ENCODE data around the gene KRT82.

The KRT82 gene

DNA sequence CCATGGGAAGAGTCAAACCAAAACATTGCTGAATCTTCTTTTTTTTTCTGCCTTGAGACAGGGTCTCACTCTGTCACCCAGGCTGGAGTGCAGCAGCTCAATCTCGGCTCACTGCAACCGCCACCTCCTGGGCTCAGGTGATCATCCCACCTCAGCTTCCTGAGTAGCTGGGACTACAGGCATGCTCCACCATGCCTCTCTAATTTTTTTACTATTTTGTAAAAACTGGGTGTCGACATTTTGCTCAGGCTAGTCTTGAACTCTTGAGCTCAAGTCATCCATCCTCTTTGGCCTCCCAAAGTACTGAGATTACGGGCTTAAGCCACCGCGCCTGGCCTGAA is 29.5 kb upstream of the KRT82 start:
- no peak for DNase-seq (ENCODE audit: low read depth)

DNA sequence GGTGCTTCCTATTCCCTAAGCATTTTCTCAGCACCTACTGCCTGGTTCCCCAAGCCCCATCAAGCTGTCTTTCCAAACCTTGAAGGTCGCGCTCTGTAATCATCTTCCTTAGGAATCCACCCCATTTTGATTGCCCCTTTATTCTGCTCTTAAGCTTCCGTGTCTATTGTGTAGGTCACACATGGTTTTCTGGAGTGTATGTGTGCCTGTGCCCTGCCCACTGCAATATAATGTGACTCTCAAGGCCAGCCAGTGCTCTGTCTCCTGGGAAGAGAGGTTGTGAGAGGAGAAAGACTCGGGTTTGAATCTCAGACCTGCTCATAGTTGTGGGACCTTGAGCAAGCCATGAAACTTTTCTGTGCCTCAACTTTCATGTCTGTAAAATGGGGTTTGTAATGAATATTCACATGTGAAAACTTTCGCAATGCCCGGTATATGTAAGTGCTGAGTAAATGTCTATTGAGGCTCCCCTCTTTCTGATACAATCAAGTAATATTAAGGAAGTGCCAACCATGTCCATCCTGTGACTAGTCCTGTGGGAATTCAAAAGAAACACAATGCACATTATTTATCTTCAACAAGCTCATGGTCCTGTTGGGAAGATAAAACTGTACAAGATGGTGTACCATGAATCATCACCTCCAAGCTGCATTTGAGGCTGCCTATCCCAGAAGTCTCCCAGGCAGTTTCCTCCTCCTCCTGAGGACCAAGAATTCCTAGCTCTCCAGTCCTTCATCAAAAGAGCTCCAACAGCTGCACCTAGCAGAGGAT is 28.8 kb upstream of the KRT82 start:
- no peak for DNase-seq (ENCODE audit: low read depth)

DNA sequence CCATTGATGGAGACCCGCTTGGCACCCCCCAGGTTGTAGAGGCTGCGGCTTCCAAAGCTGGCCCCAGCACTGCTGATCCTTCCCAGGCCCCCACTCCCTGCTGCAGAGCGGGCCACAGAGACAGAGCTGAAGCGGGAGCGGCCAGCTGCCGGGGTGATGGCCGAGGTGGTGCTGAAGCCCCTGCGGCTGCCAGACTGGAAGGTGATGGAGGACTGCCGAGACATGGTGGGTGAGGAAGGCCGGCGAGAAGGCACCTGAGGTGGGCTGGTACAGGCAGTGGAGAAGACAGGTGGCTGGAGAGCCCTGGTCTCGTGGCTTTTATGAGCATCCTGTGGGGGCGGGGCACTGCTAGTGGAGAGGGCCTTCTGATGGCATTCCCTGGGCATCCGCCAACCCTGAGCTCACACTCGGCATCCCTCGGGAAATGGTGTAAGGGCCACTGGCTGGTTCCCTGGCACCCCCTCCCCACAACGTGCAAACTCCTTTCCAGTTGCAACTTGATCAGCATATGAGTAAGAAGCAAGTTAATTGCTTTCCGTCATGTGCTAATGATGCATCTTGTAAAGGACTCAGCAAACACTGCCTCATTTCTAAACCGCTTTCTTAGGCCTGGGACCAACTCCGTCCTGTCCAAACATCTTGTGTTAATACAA is 28.1 kb upstream of the KRT82 start, which contains the start of gene KRT75:
KRT75 (minus strand) TSS at position 291 of the 653 bp plus-strand sequence; CDS start at position 224, 67 bp downstream.
- DNase-seq (ENCODE audit: low read depth) = no peak

DNA sequence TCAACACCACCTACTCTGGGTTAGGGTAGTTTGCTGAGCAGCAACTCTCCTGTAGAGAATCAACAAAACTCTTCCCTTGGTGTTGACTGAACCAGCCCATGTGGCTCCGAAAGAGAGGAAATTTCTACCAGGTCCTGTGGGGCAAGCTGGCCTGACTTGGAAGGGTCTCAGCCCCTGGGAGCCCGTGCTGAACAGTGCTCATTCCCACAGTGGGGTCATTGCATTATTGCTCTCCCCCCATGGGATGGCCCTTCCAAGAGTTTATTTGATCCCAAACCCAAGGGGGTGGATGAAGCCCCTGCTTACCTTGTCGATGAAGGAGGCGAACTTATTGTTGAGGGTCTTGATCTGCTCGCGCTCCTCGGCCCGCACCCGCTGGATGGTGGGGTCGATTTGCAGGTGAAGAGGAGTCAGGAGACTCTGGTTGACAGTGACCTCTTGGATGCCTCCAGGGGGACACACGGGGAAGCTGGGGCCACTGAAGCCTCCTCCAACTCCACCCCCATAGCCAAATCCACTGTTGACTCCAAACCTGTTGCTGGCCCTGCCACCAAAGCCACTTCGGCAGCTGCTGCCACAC is 27.5 kb upstream of the KRT82 start:
- no peak for DNase-seq (ENCODE audit: low read depth)

DNA sequence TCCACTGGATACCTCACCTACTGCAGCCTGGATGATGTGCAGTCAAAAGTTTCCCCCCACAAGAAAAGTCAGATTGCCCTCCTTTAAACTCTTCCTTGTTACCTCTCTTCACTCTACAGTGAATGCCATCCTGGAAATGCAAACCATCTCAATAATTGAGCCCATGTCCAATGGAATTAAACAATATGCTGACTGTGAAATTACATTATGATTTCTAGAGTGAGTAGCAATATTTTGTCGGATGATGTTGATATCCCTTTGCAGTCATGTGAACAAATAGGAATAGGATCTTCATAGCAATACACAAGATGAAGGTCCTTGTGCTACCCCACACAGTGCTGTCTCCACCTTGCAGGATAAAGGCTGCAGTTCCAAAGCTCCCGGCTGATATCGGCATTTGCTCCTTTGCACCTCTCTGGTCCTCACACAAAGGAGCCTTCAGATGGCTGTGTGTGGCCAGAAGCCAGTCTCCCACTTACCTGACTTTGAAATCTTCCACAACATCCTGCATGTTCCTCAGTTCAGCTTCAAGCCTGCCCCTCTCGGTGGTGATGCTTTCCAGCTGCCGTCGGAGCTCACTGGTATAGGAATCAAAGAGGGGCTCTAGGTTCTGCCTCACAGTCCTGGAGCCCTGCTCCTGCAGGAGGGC is 26.5 kb upstream of the KRT82 start:
- DNase-seq (ENCODE audit: low read depth) = no peak

DNA sequence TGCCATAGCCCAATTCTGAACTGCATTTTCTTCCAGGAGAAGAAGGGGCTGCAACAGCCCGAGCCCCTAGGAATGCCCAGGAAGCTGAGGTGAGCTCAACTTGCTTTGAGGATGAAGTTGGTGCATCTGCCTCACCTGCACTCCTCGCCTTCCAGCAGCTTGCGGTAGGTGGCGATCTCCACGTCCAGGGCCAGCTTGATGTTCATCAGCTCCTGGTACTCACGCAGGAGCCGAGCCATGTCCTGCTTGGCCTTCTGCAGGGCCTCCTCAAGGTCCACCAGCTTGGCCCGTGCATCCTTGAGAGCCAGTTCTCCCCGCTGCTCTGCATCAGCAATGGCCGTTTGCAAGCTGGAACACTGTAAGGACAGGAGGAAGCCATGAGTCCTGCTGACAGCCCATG is 22.0 kb upstream of the KRT82 start:
- no peak for DNase-seq (ENCODE audit: low read depth)

DNA sequence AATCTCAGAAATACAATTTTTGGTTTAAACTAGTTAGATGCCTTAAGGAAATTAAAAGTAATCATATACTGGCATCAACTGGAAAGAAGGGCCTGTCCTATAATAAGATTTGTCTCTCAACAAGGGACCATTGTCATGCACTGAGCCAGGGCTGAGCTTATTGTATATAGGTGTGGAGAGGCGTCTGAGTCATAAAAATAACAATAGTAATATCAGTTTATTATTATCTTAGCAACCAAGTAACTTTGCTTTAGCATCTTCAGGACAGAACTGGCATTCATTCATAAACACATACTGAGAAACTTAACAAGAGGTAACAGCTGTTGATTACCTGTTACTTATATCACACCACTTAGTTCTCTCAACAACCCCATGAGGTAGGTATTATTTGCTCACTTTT is 20.9 kb upstream of the KRT82 start:
- no peak for DNase-seq (ENCODE audit: low read depth)

DNA sequence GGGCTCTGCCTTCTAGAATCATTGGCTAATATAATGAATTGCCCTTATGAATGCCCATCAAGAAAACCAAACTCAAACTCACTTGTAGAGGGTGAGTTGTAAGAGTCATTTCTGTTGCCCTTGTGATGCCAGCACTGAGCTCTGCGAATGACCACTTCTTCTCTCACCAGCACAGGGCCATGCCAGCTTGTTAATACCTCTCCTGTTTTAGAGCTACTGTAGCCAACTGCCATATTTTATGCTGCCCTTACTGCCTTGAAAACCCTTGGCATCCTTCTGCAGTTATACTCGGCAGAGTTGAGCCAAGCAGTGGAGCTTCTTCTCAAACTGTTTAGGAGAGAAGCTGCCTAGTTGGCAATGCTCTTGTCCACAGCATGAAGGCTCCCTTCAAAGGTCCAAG is 19.9 kb upstream of the KRT82 start:
- no peak for DNase-seq (ENCODE audit: low read depth)

DNA sequence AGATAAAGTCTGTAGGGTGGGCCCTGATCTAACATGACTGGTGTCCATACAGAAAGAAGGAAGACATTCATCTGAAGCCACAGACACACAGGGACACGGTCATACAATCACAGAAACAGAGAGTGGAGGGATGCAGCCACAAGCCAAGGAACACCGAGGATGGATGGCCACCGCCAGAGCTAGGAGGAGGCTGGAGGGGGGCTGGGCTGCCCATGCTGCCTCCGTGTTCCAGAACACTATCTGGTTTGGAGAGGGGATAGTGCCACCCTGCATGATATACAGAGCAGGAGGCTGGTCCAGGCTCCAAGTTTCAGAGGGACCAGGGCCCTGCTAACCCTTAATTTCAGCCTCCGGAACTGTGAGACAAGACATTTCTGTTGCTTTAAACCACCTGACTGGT is 19.3 kb upstream of the KRT82 start:
- no peak for DNase-seq (ENCODE audit: low read depth)

DNA sequence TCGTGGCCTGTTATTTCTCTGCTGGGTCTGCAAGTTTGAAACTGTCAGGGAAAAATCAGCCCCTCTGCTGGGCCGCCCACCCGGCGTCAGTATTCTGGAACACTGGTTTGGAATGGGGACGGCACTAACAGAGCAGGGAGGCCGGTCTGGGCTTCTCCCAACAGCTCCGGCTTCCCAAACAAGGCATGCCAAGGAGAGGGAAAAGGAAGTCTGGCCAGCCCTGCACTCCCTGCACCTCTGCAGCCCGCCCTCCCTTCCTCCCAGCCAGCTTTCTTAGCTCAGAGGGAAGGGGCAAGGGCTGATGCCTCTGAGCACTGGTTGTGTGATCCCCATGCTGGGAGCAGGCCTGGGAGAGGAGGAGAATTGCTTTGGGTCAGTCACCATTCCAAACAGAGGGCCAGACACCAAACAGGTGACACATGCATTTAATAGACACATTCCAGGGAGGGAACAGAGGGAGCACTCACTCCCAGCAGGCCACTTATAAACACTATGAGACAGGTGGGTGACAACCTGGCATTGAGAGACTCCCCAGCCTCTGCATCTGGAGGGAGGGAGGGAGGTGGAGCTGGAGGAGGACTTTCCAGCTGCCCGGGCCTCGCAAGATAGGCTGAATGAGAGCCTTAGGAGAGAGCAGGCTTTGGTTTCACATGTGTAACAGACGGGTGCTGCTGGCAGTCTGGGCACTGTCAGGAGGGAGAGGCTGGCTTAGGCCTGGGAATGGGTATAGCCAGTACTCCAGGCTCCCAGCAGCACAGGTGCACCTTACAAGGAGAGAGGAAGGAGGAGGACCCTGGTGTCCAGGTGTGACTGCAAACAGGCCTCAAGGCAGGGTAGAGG is 17.7 kb upstream of the KRT82 start:
- no peak for DNase-seq (ENCODE audit: low read depth)

DNA sequence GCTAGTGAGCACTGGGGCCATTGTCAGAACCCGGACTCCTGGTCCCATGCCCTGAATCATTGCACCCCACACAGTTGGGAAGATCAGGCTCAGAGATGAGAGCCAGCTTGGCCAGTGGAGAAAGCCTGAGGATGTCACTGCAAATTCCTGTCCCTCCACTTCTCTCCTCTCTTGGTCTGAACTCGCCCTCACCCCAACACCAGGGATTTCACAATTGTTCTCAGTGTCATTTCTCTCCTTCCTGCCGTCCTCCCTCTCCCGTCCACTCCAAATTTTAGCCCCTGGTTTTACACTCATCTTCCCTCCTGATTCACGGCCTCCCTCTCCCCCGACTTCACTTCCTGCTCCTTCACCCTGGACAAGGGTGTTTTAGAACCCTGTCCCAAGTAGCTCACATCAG is 16.9 kb upstream of the KRT82 start:
- no peak for DNase-seq (ENCODE audit: low read depth)

DNA sequence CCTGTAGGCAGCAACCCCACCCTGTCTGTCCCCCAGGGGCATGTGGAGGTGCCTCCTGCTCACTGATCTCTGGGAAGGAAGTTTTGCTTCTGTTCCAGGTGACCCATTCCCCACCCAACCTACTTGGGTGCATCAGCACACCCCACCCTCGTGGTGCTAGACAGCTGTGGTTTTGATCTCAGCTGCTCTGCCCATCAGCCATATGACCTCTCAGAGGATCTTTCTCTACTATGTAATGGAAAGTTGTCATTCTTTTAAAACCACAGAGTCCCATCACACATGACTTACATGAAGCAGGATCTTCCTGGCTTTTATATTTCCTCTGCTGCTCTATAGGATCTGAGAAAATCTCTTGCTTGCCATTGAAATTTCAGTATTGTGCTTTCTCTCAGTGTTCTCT is 13.5 kb upstream of the KRT82 start:
- no peak for DNase-seq (ENCODE audit: low read depth)

DNA sequence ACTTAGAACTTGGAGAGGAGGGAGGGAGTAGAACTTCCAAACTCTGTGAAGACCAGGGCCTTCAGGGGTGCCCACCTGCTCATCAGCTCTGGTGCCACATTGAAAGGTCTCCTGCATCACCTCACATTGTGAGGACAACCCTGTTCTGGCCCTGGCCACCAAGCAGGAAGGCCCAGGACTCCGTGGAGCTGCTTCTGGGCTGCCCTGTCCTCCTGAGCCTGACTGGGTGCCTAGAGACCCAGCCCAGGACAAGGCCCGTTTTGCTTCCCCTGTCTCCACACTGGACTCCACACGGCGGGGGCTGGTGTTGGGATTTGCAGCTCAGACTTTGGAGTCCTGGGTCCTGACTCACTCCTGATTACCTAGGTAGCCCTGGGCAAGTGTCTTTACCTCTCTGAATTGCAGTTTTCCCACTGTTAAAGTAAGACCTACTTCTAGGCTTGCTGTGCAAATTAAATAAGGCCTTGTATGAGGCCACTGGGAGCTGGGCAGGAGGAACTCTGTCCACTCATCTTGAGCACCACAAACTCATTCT is 12.5 kb upstream of the KRT82 start:
- DNase-seq (ENCODE audit: low read depth) = no peak

DNA sequence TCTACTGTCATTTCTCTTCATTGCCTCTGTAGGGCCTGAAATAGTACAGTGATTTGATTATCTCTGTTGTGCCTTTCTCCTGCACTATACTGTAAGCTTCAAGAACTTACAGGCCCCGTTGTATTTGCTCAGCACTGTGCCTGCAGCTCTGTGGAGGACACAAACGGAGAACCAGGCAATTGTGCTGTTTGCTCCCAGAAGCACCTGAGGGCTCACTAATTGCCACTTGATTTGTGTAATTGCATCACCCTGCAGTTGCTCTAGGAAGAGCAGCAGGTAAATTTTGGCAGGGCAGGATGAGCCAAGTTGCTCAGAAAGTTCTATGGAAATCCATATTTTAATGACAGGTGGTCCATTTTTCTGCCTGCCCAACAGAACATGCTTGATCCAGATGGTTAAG is 11.6 kb upstream of the KRT82 start:
- DNase-seq (ENCODE audit: low read depth) = no peak

DNA sequence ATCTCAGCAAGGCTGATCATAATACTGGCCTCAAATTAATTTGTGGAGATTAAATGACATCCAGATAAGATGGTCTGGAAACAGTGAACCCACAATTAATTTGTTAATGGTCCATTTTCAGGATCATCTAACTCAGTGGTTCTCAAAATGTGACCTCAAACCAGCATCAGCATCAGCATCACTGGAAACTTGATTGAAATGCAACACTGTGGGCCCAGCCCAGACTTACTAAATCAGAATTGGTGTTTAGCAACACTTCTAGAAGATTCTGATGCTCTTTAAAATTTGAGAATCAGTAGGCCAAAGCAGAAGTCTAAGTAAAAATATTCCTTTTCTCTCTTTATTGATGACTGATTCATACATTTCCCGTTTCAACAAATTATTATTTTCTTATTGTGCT is 10.7 kb upstream of the KRT82 start:
- DNase-seq (ENCODE audit: low read depth) = no peak

DNA sequence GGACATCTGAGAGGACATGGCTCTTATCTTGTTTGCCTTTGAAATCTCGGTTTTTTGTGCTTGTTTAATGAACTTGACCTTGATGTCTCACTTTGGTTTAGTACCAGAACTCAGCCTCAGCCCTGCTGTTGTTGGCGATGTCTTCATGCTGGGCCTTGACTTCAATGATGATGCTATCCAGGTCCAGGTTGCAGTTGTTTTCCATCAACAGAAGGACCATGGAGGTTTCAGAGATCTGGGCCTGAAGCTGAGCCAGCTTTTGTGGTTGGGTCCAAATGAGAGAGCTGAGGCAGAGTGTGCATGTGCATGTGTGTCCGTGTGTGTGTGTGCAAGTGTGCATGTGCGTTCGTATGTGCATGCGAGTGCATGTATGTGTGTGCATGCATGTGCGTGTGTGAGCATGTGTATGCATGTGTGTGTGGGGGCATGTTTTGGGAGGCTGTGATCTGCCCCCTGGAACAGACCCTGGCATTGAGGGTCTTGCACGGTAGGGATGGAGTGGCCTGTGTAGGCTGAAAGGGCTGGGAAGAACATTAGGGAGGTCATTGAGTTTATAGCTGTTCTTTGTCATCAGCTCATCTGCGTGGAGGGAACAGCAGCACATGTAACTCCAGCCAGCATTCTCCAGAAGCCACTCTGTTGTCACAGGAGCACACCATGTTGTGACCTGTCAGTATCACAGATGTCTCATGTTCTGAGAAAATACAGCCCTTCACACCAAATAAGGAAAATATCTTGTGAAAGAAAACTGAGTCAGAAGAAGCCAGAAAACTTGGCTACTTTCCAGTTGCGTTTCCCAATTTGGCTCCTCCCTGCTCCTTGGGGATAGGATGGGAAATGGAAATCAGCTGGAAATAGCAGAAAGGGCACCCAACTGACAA is 10.0 kb upstream of the KRT82 start:
- DNase-seq (ENCODE audit: low read depth) = no peak

DNA sequence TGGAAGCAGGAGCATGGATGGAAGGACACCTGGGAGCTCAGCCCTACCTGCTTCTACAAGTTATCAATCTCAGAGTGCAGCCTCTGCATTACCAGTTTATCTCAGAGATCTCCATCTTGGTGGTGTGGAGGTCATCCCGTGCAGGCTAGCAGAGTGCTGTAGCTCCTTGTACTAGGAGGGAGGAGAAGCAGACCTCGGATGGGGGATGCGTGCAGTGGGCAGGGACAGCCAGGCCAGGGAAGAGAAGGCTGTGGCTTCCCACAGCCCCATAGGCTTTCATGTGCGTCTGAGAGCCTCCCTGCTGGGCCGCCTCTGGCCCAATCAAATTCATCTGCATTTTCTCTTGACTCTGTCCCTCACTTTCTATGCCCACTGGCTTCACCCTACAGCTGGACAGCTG is 8.8 kb upstream of the KRT82 start:
- DNase-seq (ENCODE audit: low read depth) = no peak

DNA sequence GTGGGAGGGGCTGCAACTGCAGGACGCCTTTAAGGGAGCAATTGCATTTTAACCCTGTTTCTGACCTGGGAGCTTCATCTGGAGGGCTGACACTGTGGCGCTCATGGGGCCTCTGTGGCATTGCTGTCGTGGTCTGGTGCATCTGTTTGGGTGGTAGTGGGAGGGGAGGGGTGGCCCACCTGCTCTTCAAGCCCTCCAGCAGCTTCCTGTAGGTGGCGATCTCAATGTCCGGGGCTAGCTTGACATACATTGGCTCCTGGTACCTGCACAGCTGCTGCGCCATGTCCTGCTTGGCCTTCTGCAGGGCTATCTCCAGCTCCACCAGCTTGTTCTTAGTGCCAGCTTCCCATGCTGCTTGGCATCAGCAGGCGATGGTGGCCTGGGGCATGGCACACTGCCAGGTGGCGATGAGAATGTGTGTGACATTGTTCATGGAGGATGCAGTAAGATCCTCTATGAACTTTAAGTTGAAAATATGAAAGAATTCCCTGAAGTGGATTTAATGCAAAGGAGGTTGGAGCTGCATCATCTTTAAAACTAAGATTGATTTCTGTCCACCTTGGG is 7.7 kb upstream of the KRT82 start:
- no peak for DNase-seq (ENCODE audit: low read depth)

DNA sequence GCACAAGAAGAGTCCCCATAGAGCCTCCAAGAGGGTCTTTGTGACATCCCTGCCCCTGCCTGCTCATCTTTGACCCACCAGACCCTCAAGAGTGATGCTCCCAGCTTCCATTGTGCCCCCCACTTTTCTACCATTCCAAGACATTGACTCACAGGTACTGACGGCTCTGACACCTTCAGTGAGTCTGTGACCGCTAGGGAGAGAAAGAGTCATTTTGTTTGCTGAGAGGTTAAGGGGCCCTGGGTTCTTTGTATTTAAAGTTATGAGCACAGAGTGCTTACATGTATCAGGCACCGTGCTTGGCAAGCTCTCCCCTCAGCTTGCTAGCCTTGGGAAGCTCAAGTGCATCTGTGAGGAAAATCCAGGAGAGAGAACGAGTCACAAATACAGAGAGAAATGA is 7.1 kb upstream of the KRT82 start:
- DNase-seq (ENCODE audit: low read depth) = no peak

DNA sequence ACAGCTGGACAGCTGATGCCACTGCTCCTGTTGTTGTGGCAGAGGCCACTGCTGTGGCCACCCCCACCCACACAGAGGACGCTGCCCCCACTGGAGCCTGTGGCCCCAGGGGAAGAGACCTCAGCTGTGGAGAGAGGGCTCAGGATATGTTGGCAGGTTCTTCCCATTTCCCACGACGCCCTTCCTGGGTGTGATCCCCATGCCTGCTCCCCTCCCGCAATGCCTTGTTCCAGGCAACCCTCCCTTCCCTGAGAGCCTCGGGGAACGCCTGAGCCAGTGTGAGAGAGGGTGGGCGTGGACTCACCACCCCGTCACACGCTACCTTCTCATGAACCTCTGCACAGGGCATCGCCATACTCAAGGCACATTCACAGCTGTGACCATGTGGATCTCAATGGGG is 5.7 kb upstream of the KRT82 start:
- DNase-seq (ENCODE audit: low read depth) = no peak

All from CMK (cell line).